DOHH2 (cell line): Measurements from ENCODE around the gene WNT3.

Source experiments
- H3F3A ChIP-seq: fragments of 200-600 bp; sonication (generic), shearing (Covaris generic); 2 replicates; pipeline ENCODE4 v1.6.0; 2016; ENCODE audit warnings: antibody characterized with exemption, mild to moderate bottlenecking; ENCODE audit not compliant: control insufficient read depth, insufficient read depth
- H3K27ac ChIP-seq: fragments of 200-600 bp; sonication (generic); 2 replicates; pipeline ENCODE4 v1.5.1; 2014; ENCODE audit warnings: low read depth, mild to moderate bottlenecking, low read length, moderate library complexity
- H3K27me3 ChIP-seq: fragments of 200-600 bp; sonication (generic); 2 replicates; pipeline ENCODE4 v1.6.1; 2014; ENCODE audit warnings: mild to moderate bottlenecking, low read length, mixed read lengths; ENCODE audit not compliant: control insufficient read depth
- H3K36me3 ChIP-seq: fragments of 200-600 bp; sonication (generic); 2 replicates; pipeline ENCODE4 v1.6.1; 2014; ENCODE audit warnings: mild to moderate bottlenecking, low read length, moderate library complexity, mixed read lengths; ENCODE audit not compliant: control insufficient read depth
- H3K4me1 ChIP-seq: fragments of 200-600 bp; sonication (generic); 2 replicates; pipeline ENCODE4 v1.6.1; 2014; ENCODE audit warnings: mild to moderate bottlenecking, low read length, mixed read lengths; ENCODE audit not compliant: control insufficient read depth
- H3K4me2 ChIP-seq: fragments of 200-600 bp; sonication (generic); 2 replicates; pipeline ENCODE4 v1.6.0; 2014; ENCODE audit warnings: mild to moderate bottlenecking, low read length, moderate library complexity
- H3K4me3 ChIP-seq: fragments of 200-600 bp; sonication (generic); 2 replicates; pipeline ENCODE4 v1.5.1; 2014; ENCODE audit warnings: mild to moderate bottlenecking, low read length, mixed read lengths
- H3K79me2 ChIP-seq: fragments of 200-600 bp; sonication (generic); 2 replicates; pipeline ENCODE4 v1.6.1; 2014; ENCODE audit warnings: mild to moderate bottlenecking, low read length, mixed read lengths; ENCODE audit not compliant: control insufficient read depth
- H3K9me2 ChIP-seq: fragments of 200-600 bp; sonication (generic); replicated peaks from 2 replicates; pipeline ENCODE4 v1.6.1; 2014; ENCODE audit warnings: mild to moderate bottlenecking, low read length, mixed read lengths; ENCODE audit not compliant: control insufficient read depth
- H3K9me3 ChIP-seq: fragments of 200-600 bp; sonication (generic); 2 replicates; pipeline ENCODE4 v1.6.1; 2014; ENCODE audit warnings: antibody characterized with exemption, low read length, mixed read lengths; ENCODE audit not compliant: control insufficient read depth, insufficient read depth
- H4K20me1 ChIP-seq: fragments of 200-600 bp; sonication (generic); 2 replicates; pipeline ENCODE4 v1.6.0; 2014; ENCODE audit warnings: low read depth, mild to moderate bottlenecking, antibody characterized with exemption, low read length, moderate library complexity; ENCODE audit not compliant: control insufficient read depth, insufficient read depth
- CTCF ChIP-seq: fragments of 200-600 bp; sonication (generic); IDR thresholded peaks from one replicate; pipeline ENCODE4 v1.5.1; 2014; ENCODE audit warnings: antibody characterized with exemption, mild to moderate bottlenecking, low read depth, low read length; ENCODE audit not compliant: poor library complexity, severe bottlenecking
- EZH2phosphoT487 ChIP-seq: fragments of 200-600 bp; sonication (generic); IDR thresholded peaks from 2 replicates; pipeline ENCODE4 v1.6.1; 2017; ENCODE audit warnings: borderline replicate concordance, mild to moderate bottlenecking, antibody characterized with exemption, low read length, moderate library complexity, mixed read lengths

WNT3 gene

GRCh38 chr17:46753776-46754175 is 64.7 kb downstream of the WNT3 start:
- no peaks in the 10 kb centered on the region for H3K4me1 ChIP-seq
- no peak overlapping the region for H3K4me3 ChIP-seq
- H3K4me2 ChIP-seq = no peak overlapping the region
- H4K20me1 ChIP-seq = no peaks in the 10 kb centered on the region
- H3K9me3 ChIP-seq = no peaks in the 10 kb centered on the region
- no peaks in the 10 kb centered on the region for H3F3A ChIP-seq
- no peak overlapping the region for H3K27ac ChIP-seq
- H3K9me2 ChIP-seq = no peaks in the 10 kb centered on the region
- TF ChIP-seq CTCF (no peak), EZH2phosphoT487 (no peak)
- peaks cover 44% of the 10 kb centered on the region for H3K36me3 ChIP-seq
- no peaks in the 10 kb centered on the region for H3K79me2 ChIP-seq
- no peaks in the 10 kb centered on the region for H3K27me3 ChIP-seq

- peaks cover 40% of the 10 kb centered on the region for H3K36me3 ChIP-seq
- no peaks in the 10 kb centered on the region for H3K9me2 ChIP-seq
- no peaks in the 10 kb centered on the region for H3K79me2 ChIP-seq
- H3F3A ChIP-seq = no peaks in the 10 kb centered on the region
- no peaks in the 10 kb centered on the region for H4K20me1 ChIP-seq
- H3K4me1 ChIP-seq = no peaks in the 10 kb centered on the region
- no peaks in the 10 kb centered on the region for H3K27me3 ChIP-seq
- no peak overlapping the region for H3K4me2 ChIP-seq
- TF ChIP-seq CTCF (no peak), EZH2phosphoT487 (no peak)
- no peak overlapping the region for H3K27ac ChIP-seq
- H3K9me3 ChIP-seq = no peaks in the 10 kb centered on the region
- no peak overlapping the region for H3K4me3 ChIP-seq
These were observed 67.1 kb downstream of the WNT3 start for GRCh38 chr17:46751425-46751824.

GRCh38 chr17:46745376-46745775 is 73.1 kb downstream of the WNT3 start:
- Histone ChIP-seq H3K4me2 (no peak overlapping the region), H3K27ac (no peak overlapping the region), H3F3A (no peaks in the 10 kb centered on the region), H3K79me2 (no peaks in the 10 kb centered on the region), H3K4me3 (no peak overlapping the region), H3K36me3 (peaks cover 5% of the 10 kb centered on the region), H3K9me2 (no peaks in the 10 kb centered on the region), H4K20me1 (no peaks in the 10 kb centered on the region), H3K27me3 (no peaks in the 10 kb centered on the region), H3K4me1 (no peaks in the 10 kb centered on the region), H3K9me3 (no peaks in the 10 kb centered on the region)
- no peak for TF ChIP-seq EZH2phosphoT487
- no peak for TF ChIP-seq CTCF

- no peaks in the 10 kb centered on the region for H4K20me1 ChIP-seq
- no peaks in the 10 kb centered on the region for H3K9me2 ChIP-seq
- no peak for TF ChIP-seq CTCF
- no peak for TF ChIP-seq EZH2phosphoT487
- H3K4me2 ChIP-seq = no peak overlapping the region
- no peaks in the 10 kb centered on the region for H3K9me3 ChIP-seq
- peaks cover under 1% of the 10 kb centered on the region; the same call in 1 of the 2 replicates for H3K36me3 ChIP-seq
- no peaks in the 10 kb centered on the region for H3K79me2 ChIP-seq
- H3K27me3 ChIP-seq = no peaks in the 10 kb centered on the region
- H3K4me1 ChIP-seq = no peaks in the 10 kb centered on the region
- H3K4me3 ChIP-seq = no peak overlapping the region
- H3K27ac ChIP-seq = no peak overlapping the region
- H3F3A ChIP-seq = no peaks in the 10 kb centered on the region
These were observed 74.1 kb downstream of the WNT3 start for GRCh38 chr17:46744441-46744840.
